Measurements from ENCODE around the gene CHCHD3.

CHCHD3 gene

GRCh38 chr7:132858251-132858650 lies 223.6 kb downstream of the CHCHD3 start:
- Mint-ChIP-seq H3K27me3 (no peaks in the 10 kb centered on the region), H3K4me1 (ENCODE audit: low read depth) (peaks cover 4% of the 10 kb centered on the region), H3K27ac (no peak overlapping the region), H3K36me3 (peaks cover 25% of the 10 kb centered on the region), H3K9me3 (ENCODE audit: low read depth) (no peaks in the 10 kb centered on the region), H3K4me3 (no peak overlapping the region)

GRCh38 chr7:132857703-132858102 lies 224.2 kb downstream of the CHCHD3 start:
- H3K27ac Mint-ChIP-seq = no peak overlapping the region
- H3K4me3 Mint-ChIP-seq = no peak overlapping the region
- no peaks in the 10 kb centered on the region for H3K27me3 Mint-ChIP-seq
- H3K4me1 Mint-ChIP-seq (ENCODE audit: low read depth) = peaks cover 4% of the 10 kb centered on the region
- H3K36me3 Mint-ChIP-seq = peaks cover 22% of the 10 kb centered on the region
- no peaks in the 10 kb centered on the region for H3K9me3 Mint-ChIP-seq (ENCODE audit: low read depth)

GRCh38 chr7:132857031-132857430 lies 224.9 kb downstream of the CHCHD3 start:
- no peak overlapping the region for H3K4me3 Mint-ChIP-seq
- H3K4me1 Mint-ChIP-seq (ENCODE audit: low read depth) = peaks cover 4% of the 10 kb centered on the region
- no peak overlapping the region for H3K27ac Mint-ChIP-seq
- H3K36me3 Mint-ChIP-seq = peaks cover 20% of the 10 kb centered on the region
- H3K27me3 Mint-ChIP-seq = no peaks in the 10 kb centered on the region
- no peaks in the 10 kb centered on the region for H3K9me3 Mint-ChIP-seq (ENCODE audit: low read depth)

- Mint-ChIP-seq H3K4me3 (no peak overlapping the region), H3K27ac (no peak overlapping the region), H3K27me3 (no peaks in the 10 kb centered on the region), H3K36me3 (peaks cover 22% of the 10 kb centered on the region), H3K4me1 (ENCODE audit: low read depth) (peaks cover 4% of the 10 kb centered on the region), H3K9me3 (ENCODE audit: low read depth) (no peaks in the 10 kb centered on the region)
Observed at GRCh38 chr7:132856416-132856815, 225.5 kb downstream of the CHCHD3 start.

- Mint-ChIP-seq H3K4me1 (ENCODE audit: low read depth) (peaks cover 4% of the 10 kb centered on the region), H3K36me3 (peaks cover 19% of the 10 kb centered on the region), H3K27ac (no peak overlapping the region), H3K27me3 (no peaks in the 10 kb centered on the region), H3K4me3 (no peak overlapping the region), H3K9me3 (ENCODE audit: low read depth) (no peaks in the 10 kb centered on the region)
Observed at GRCh38 chr7:132855901-132856300, 226.0 kb downstream of the CHCHD3 start.

GRCh38 chr7:132854238-132854637 lies 227.7 kb downstream of the CHCHD3 start:
- H3K27me3 Mint-ChIP-seq = no peaks in the 10 kb centered on the region
- H3K9me3 Mint-ChIP-seq (ENCODE audit: low read depth) = no peaks in the 10 kb centered on the region
- peaks cover 2% of the 10 kb centered on the region for H3K4me1 Mint-ChIP-seq (ENCODE audit: low read depth)
- H3K27ac Mint-ChIP-seq = no peak overlapping the region
- no peak overlapping the region for H3K4me3 Mint-ChIP-seq
- peaks cover 25% of the 10 kb centered on the region for H3K36me3 Mint-ChIP-seq

- Mint-ChIP-seq H3K36me3 (peaks cover 27% of the 10 kb centered on the region), H3K9me3 (ENCODE audit: low read depth) (no peaks in the 10 kb centered on the region), H3K4me3 (no peak overlapping the region), H3K27me3 (no peaks in the 10 kb centered on the region), H3K27ac (no peak overlapping the region), H3K4me1 (ENCODE audit: low read depth) (no peaks in the 10 kb centered on the region)
Observed at GRCh38 chr7:132847376-132847775, 234.5 kb downstream of the CHCHD3 start.

GRCh38 chr7:132846086-132846485 lies 235.8 kb downstream of the CHCHD3 start:
- no peaks in the 10 kb centered on the region for H3K4me1 Mint-ChIP-seq (ENCODE audit: low read depth)
- no peak overlapping the region for H3K4me3 Mint-ChIP-seq
- H3K27ac Mint-ChIP-seq = no peak overlapping the region
- H3K27me3 Mint-ChIP-seq = no peaks in the 10 kb centered on the region
- H3K9me3 Mint-ChIP-seq (ENCODE audit: low read depth) = no peaks in the 10 kb centered on the region
- peaks cover 27% of the 10 kb centered on the region for H3K36me3 Mint-ChIP-seq

GRCh38 chr7:132842478-132842877 lies 239.4 kb downstream of the CHCHD3 start:
- Mint-ChIP-seq H3K27ac (no peak overlapping the region), H3K27me3 (no peaks in the 10 kb centered on the region), H3K36me3 (peaks cover 27% of the 10 kb centered on the region), H3K4me1 (ENCODE audit: low read depth) (no peaks in the 10 kb centered on the region), H3K9me3 (ENCODE audit: low read depth) (no peaks in the 10 kb centered on the region), H3K4me3 (no peak overlapping the region)

GRCh38 chr7:132840199-132840598 lies 241.7 kb downstream of the CHCHD3 start:
- H3K4me3 Mint-ChIP-seq = no peak overlapping the region
- H3K9me3 Mint-ChIP-seq (ENCODE audit: low read depth) = no peaks in the 10 kb centered on the region
- H3K36me3 Mint-ChIP-seq = peaks cover 39% of the 10 kb centered on the region
- H3K27ac Mint-ChIP-seq = no peak overlapping the region
- H3K27me3 Mint-ChIP-seq = no peaks in the 10 kb centered on the region
- H3K4me1 Mint-ChIP-seq (ENCODE audit: low read depth) = peaks cover 2% of the 10 kb centered on the region

- Mint-ChIP-seq H3K27ac (no peak overlapping the region), H3K9me3 (ENCODE audit: low read depth) (no peaks in the 10 kb centered on the region), H3K4me3 (no peak overlapping the region), H3K4me1 (ENCODE audit: low read depth) (peaks cover 3% of the 10 kb centered on the region), H3K27me3 (no peaks in the 10 kb centered on the region), H3K36me3 (peaks cover 32% of the 10 kb centered on the region)
Observed at GRCh38 chr7:132838313-132838712, 243.6 kb downstream of the CHCHD3 start.

GRCh38 chr7:132837529-132837928 lies 244.4 kb downstream of the CHCHD3 start:
- Mint-ChIP-seq H3K4me3 (no peak overlapping the region), H3K27me3 (no peaks in the 10 kb centered on the region), H3K9me3 (ENCODE audit: low read depth) (no peaks in the 10 kb centered on the region), H3K27ac (no peak overlapping the region), H3K4me1 (ENCODE audit: low read depth) (peaks cover 3% of the 10 kb centered on the region), H3K36me3 (peaks cover 31% of the 10 kb centered on the region)

- Mint-ChIP-seq H3K9me3 (ENCODE audit: low read depth) (no peaks in the 10 kb centered on the region), H3K36me3 (peaks cover 31% of the 10 kb centered on the region), H3K4me1 (ENCODE audit: low read depth) (peaks cover 3% of the 10 kb centered on the region), H3K4me3 (no peak overlapping the region), H3K27me3 (no peaks in the 10 kb centered on the region), H3K27ac (no peak overlapping the region)
Observed at GRCh38 chr7:132836746-132837145, 245.1 kb downstream of the CHCHD3 start.

GRCh38 chr7:132830941-132831340 lies 250.9 kb downstream of the CHCHD3 start:
- Mint-ChIP-seq H3K9me3 (ENCODE audit: low read depth) (no peaks in the 10 kb centered on the region), H3K4me3 (no peak overlapping the region), H3K4me1 (ENCODE audit: low read depth) (peaks cover 13% of the 10 kb centered on the region), H3K27ac (no peak overlapping the region), H3K27me3 (no peaks in the 10 kb centered on the region), H3K36me3 (peaks cover 30% of the 10 kb centered on the region)

- Mint-ChIP-seq H3K4me1 (ENCODE audit: low read depth) (peaks cover 19% of the 10 kb centered on the region), H3K36me3 (peaks cover 34% of the 10 kb centered on the region), H3K27me3 (no peaks in the 10 kb centered on the region), H3K27ac (no peak overlapping the region), H3K4me3 (no peak overlapping the region), H3K9me3 (ENCODE audit: low read depth) (no peaks in the 10 kb centered on the region)
Observed at GRCh38 chr7:132828502-132828901, 253.4 kb downstream of the CHCHD3 start.

GRCh38 chr7:132825932-132826835 lies 255.7 kb downstream of the CHCHD3 start:
- Mint-ChIP-seq H3K4me1 (ENCODE audit: low read depth) (peaks cover 19% of the 10 kb centered on the region), H3K9me3 (ENCODE audit: low read depth) (no peaks in the 10 kb centered on the region), H3K27me3 (no peaks in the 10 kb centered on the region), H3K36me3 (peaks cover 32% of the 10 kb centered on the region), H3K4me3 (no peak overlapping the region), H3K27ac (no peak overlapping the region)
